Psoas muscle (tissue), 8 donors: ENCODE data around the gene CRTC3. TPM values are rescaled to one million over a fixed set of nuclear protein-coding genes. Genes with fewer than 3 reads are reported as not detected.

Source experiments
- ATAC-seq, 4 donors: fragments of 200-7000 bp; cut with Tn5 transposase; one replicate each; pipeline ENCODE4 v1.9.1; 2020; ENCODE audit warnings: moderate library complexity in 3 of 4, mild to moderate bottlenecking in 2 of 4
- DNase-seq, 2 donors: peaks; one replicate each; pipeline ENCODE4 v3.0.0-alpha.2; 2020
- H3K27ac ChIP-seq: fragments of 200-600 bp; one replicate; pipeline ENCODE4 v1.8.0; 2022
- H3K27me3 ChIP-seq, 3 donors: fragments of 200-600 bp in 1 of 3; one replicate each; pipeline versions ENCODE4 v1.6.1 to v1.8.0; 2013 to 2022; ENCODE audit warnings: low read length in 2 of 3, mild to moderate bottlenecking in 2 of 3, moderate library complexity in 1 of 3; ENCODE audit not compliant: insufficient read depth in 3 of 3
- H3K36me3 ChIP-seq, 2 donors: fragments of 200-600 bp in 1 of 2; one replicate each; pipeline versions ENCODE4 v1.6.1 to v1.8.0; 2013 to 2022; ENCODE audit warnings: low read depth in 1 of 2, mild to moderate bottlenecking in 1 of 2, moderate library complexity in 1 of 2; ENCODE audit not compliant: insufficient read depth in 1 of 2
- H3K4me1 ChIP-seq: fragments of 200-600 bp; one replicate; pipeline ENCODE4 v1.8.0; 2022
- H3K4me3 ChIP-seq: fragments of 200-600 bp; one replicate; pipeline ENCODE4 v1.8.0; 2022; ENCODE audit warnings: mild to moderate bottlenecking
- H3K9me3 ChIP-seq: fragments of 200-600 bp; one replicate; pipeline ENCODE4 v1.8.0; 2022
- CTCF ChIP-seq: fragments of 200-600 bp; IDR thresholded peaks from one replicate; pipeline ENCODE4 v1.8.0; 2022; ENCODE audit warnings: antibody characterized with exemption
- WGBS, 3 donors: extraction: QIAGEN DNeasy Blood & Tissue Kit; methylation state at CpG; one replicate each; pipeline versions ENCODE4 v1.1.6 to v1.1.7; 2013; 5-methylcytosine and 5-hydroxymethylcytosine counted together
- intact Hi-C, 2 donors: fragments of 100-400 bp; cut with DNase I; formaldehyde crosslinking; loops; one replicate each; pipeline versions ENCODE4 v1.11.0 to v1.14.2; 2022
- polyA plus RNA-seq, 3 donors: library from polyadenylated mRNA; stranded (reverse); fragments of 200-250 nt; gene quantifications; one replicate each; pipeline ENCODE4 v1.2.3, GENCODE V29; 2013
- total RNA-seq, 4 donors: library from RNA; stranded (reverse); fragmentation: NEBNext Ultra II Directional in 2 of 4; extraction: Animal tissue kit (Norgen Biotek cat#: 25700) in 2 of 4; gene quantifications; one replicate each; pipeline versions ENCODE4 v1.2.1 to v1.2.4, GENCODE V29; 2021 to 2023
- donor health status: healthy with polysubstance abuse.
- donor health status: DM: no; HTN: no; CAD: no; lungs with moderate emphysema.
- donor health status: Bipolar disorder and iron deficiency.
- donor health status: healthy.
- donor health status: DM: yes; HTN: yes; CAD: no.
- donor health status: DM: no; HTN: no; CAD: no.
- donor health status: DM: no; HTN: no; CAD: no.
- donor health status: DM: yes; HTN: yes; CAD: no.

CRTC3 gene
- total and polyA plus RNA-seq, 7 donors = 6.9 to 30.8 (median 15.3) TPM

GRCh38 chr15:90570643-90571042 lies 40.9 kb downstream of the CRTC3 start:
- Histone ChIP-seq H3K27ac (peak overlapping the region; percentile 47), H3K36me3 (no peaks in the 10 kb centered on the region), H3K4me1 (peaks cover 13% of the 10 kb centered on the region), H3K27me3 (no peaks in the 10 kb centered on the region), H3K4me3 (peak overlapping the region; percentile 5), H3K9me3 (no peaks in the 10 kb centered on the region)
- intact Hi-C loops = no loop called here
- TF ChIP-seq CTCF = no peak
- no peak for DNase-seq
- ATAC-seq = peak in 1 of 4 donors; percentile 33
- WGBS, 3 donors = 37 to 58% (median 41%) methylated on average over 5 of the region's 5 CpGs

DNA sequence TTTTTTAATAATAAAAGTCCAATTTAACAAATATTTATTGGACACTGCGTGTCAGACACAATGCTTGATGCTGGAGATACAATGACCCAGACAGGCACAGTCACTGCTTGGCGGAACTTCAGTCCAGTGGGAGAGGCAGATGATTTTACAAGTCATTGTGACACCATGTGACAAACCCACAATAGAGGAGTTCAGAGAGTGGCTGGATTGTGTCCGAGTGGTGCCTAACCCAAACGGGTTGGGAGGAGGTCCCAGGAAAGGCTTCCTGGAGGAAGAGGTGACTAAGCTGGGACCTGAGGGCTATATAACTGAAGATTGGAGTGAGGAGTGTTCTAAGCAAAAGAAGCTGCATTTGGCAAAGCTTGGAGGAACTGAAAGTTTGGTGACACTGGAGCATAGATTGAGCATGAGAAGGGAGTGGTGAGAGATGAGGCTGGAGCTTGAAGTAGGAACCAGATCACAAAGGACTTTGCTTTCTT lies 41.4 kb downstream of the CRTC3 start:
- H3K36me3 ChIP-seq = no peaks in the 10 kb centered on the region
- ATAC-seq (peak; percentile 69 to 92 (median 90)), DNase-seq (peak; percentile 54 to 67)
- no peak for TF ChIP-seq CTCF
- intact Hi-C loops = no loop called here
- peak overlapping the region; percentile 5 for H3K4me3 ChIP-seq
- 43 to 58% (median 44%) methylated on average over 4 of the region's 4 CpGs for WGBS, 3 donors
- no peaks in the 10 kb centered on the region for H3K9me3 ChIP-seq
- no peaks in the 10 kb centered on the region for H3K27me3 ChIP-seq
- peaks cover 13% of the 10 kb centered on the region for H3K4me1 ChIP-seq
- H3K27ac ChIP-seq = peak overlapping the region; percentile 47

DNA sequence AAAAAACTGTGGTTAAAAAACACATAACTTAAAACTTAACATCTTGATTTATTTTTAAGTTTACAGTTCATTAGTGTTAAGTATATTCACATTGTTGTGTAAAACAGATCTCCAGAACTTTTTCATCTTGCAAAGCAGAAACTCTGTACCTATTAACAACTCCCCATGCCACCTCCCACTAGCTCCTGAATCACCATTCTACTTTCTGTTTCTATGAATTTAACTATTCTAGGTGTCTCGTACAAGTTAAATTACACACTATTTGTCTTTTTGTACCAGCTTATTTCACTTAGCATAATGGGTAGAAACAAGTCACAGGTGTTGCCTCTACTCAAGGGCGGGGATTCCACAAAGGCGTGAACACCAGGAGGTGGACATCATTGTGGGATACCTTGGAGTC lies 43.2 kb downstream of the CRTC3 start:
- no peak overlapping the region for H3K27ac ChIP-seq
- H3K4me1 ChIP-seq = peaks cover 16% of the 10 kb centered on the region
- H3K4me3 ChIP-seq = no peak overlapping the region
- H3K9me3 ChIP-seq = no peaks in the 10 kb centered on the region
- WGBS, 3 donors = 94 to 97% (median 96%) methylated on average over 3 of the region's 3 CpGs
- H3K27me3 ChIP-seq = no peaks in the 10 kb centered on the region
- no peak for TF ChIP-seq CTCF
- H3K36me3 ChIP-seq = no peaks in the 10 kb centered on the region
- intact Hi-C loops = no loop called here
- no peak for ATAC-seq
- DNase-seq = no peak

- H3K4me1 ChIP-seq = peaks cover 24% of the 10 kb centered on the region
- no peak for ATAC-seq
- H3K4me3 ChIP-seq = no peak overlapping the region
These were observed 47.1 kb downstream of the CRTC3 start for GRCh38 chr15:90576711-90577389.

More at GRCh38 chr15:90576711-90577389, 47.1 kb downstream of the CRTC3 start:
- WGBS, 3 donors = 70 to 87% (median 76%) methylated on average over 7 of the region's 7 CpGs
- Histone ChIP-seq H3K27me3 (no peaks in the 10 kb centered on the region), H3K36me3 (no peaks in the 10 kb centered on the region), H3K9me3 (no peaks in the 10 kb centered on the region), H3K27ac (no peak overlapping the region)
- DNase-seq = no peak
- TF ChIP-seq CTCF = no peak
- intact Hi-C loops = no loop called here
